Prostate gland (tissue), 2 donors: ENCODE results near the gene TACR2. TPM values are rescaled to one million over a fixed set of nuclear protein-coding genes. Genes with fewer than 3 reads are reported as not detected.
A peak's percentile ranks its signal among the peaks of the same experiment; 100 is the strongest.

Experiments used
- DNase-seq: peaks from one replicate; pipeline ENCODE4 v3.0.0-alpha.2; 2019; ENCODE audit warnings: low spot score
- H3K27ac ChIP-seq, 2 donors: fragments of 200-600 bp; sonication (generic); 2 replicates each; pipeline ENCODE4 v1.5.1; 2017 to 2019
- H3K27me3 ChIP-seq: fragments of 200-600 bp; sonication (generic); replicated peaks from 2 replicates; pipeline ENCODE4 v1.5.1; 2019; ENCODE audit not compliant: insufficient read depth
- H3K36me3 ChIP-seq, 2 donors: fragments of 200-600 bp; sonication (generic); 1 replicate in 1 of 2; 2 replicates in 1 of 2; pipeline versions ENCODE4 v1.5.1 to v1.8.1; 2017 to 2019
- H3K4me1 ChIP-seq: fragments of 200-600 bp; sonication (generic); replicated peaks from 2 replicates; pipeline ENCODE4 v1.5.1; 2019
- H3K4me3 ChIP-seq, 2 donors: fragments of 200-600 bp; sonication (generic); 2 replicates each; pipeline ENCODE4 v1.5.1; 2017 to 2019
- H3K9me3 ChIP-seq: fragments of 200-600 bp; sonication (generic); 2 replicates; pipeline ENCODE4 v1.5.1; 2017
- CTCF ChIP-seq, 4 experiments: fragments of 200-600 bp in 2 of 4; fragments of 450-650 bp in 2 of 4; sonication (generic) in 2 of 4; IDR thresholded peaks; 1 replicate in 3 of 4; 2 replicates in 1 of 4; pipeline ENCODE4 v1.5.1; 2016 to 2019; ENCODE audit warnings: antibody characterized with exemption in 4 of 4, mild to moderate bottlenecking in 2 of 4, moderate library complexity in 2 of 4
- POLR2A ChIP-seq: fragments of 450-650 bp; IDR thresholded peaks from one replicate; pipeline ENCODE4 v1.6.1; 2016; ENCODE audit warnings: antibody characterized with exemption, mild to moderate bottlenecking
- POLR2AphosphoS5 ChIP-seq: sonication (generic); formaldehyde crosslinking; IDR thresholded peaks from one replicate; pipeline ENCODE4 v1.6.1; 2017; ENCODE audit warnings: antibody characterized with exemption
- WGBS: methylation state at CpG from one replicate; pipeline ENCODE4 v1.1.5; 2018; 5-methylcytosine and 5-hydroxymethylcytosine counted together
- intact Hi-C: fragments of 100-400 bp; cut with DNase I; formaldehyde crosslinking; loops from one replicate; pipeline ENCODE4 v1.14.2; 2022
- total RNA-seq, 2 donors: library from RNA; depleted of rRNA; stranded (reverse); fragments of >200 nt; gene quantifications; one replicate each; pipeline ENCODE4 v1.1.0, GENCODE V29; 2016

TACR2 gene
- total RNA-seq, 2 donors from 2014 or later = 0.77 to 2.4 TPM

GRCh38 chr10:69414036-69415018 is 2.4 kb downstream of the TACR2 start:
- Histone ChIP-seq H3K36me3 (no peaks in the 10 kb centered on the region), H3K4me3 (no peak overlapping the region), H3K27me3 (no peaks in the 10 kb centered on the region), H3K9me3 (no peaks in the 10 kb centered on the region), H3K27ac (no peak overlapping the region), H3K4me1 (no peaks in the 10 kb centered on the region)
- TF ChIP-seq POLR2A = no peak
- TF ChIP-seq CTCF (IDR thresholded peaks at IDR 0.05) = no peak
- no peak for TF ChIP-seq POLR2AphosphoS5
- 88% methylated on average over 20 of the region's 20 CpGs for WGBS
- DNase-seq = no peak
- intact Hi-C loops = no loop called here

GRCh38 chr10:69413221-69413865 is 3.4 kb downstream of the TACR2 start:
- Histone ChIP-seq H3K27me3 (no peaks in the 10 kb centered on the region), H3K36me3 (no peaks in the 10 kb centered on the region), H3K4me1 (no peaks in the 10 kb centered on the region), H3K27ac (peak overlapping the region; percentile 7 to 34), H3K9me3 (no peaks in the 10 kb centered on the region), H3K4me3 (no peak overlapping the region)
- 7% methylated on average over 13 of the region's 13 CpGs for WGBS
- TF ChIP-seq POLR2AphosphoS5 = no peak
- TF ChIP-seq POLR2A = no peak
- TF ChIP-seq CTCF (IDR thresholded peaks at IDR 0.05) = peak in 3 of 4 experiments; percentile 44 to 58 (median 55)
- DNase-seq = peak; percentile 54
- intact Hi-C loops = no loop called here

- intact Hi-C loops = no loop called here
- Histone ChIP-seq H3K4me1 (peaks cover 3% of the 10 kb centered on the region), H3K9me3 (no peaks in the 10 kb centered on the region), H3K4me3 (no peak overlapping the region), H3K27ac (peak overlapping the region; percentile 7 to 34), H3K27me3 (no peaks in the 10 kb centered on the region), H3K36me3 (no peaks in the 10 kb centered on the region)
- 91% methylated on average over 3 of the region's 3 CpGs for WGBS
- TF ChIP-seq CTCF (IDR thresholded peaks at IDR 0.05) (no peak), POLR2A (no peak), POLR2AphosphoS5 (no peak)
- DNase-seq = no peak
Measured at GRCh38 chr10:69412232-69412790, 4.4 kb downstream of the TACR2 start.

GRCh38 chr10:69411476-69411875 is 5.2 kb downstream of the TACR2 start:
- no peak overlapping the region for H3K4me3 ChIP-seq
- no peak overlapping the region for H3K27ac ChIP-seq
- TF ChIP-seq CTCF (IDR thresholded peaks at IDR 0.05) (no peak), POLR2A (no peak), POLR2AphosphoS5 (no peak)
- intact Hi-C loops = no loop called here
- H3K9me3 ChIP-seq = no peaks in the 10 kb centered on the region
- H3K4me1 ChIP-seq = peaks cover 3% of the 10 kb centered on the region
- H3K27me3 ChIP-seq = no peaks in the 10 kb centered on the region
- no peaks in the 10 kb centered on the region for H3K36me3 ChIP-seq
- DNase-seq = no peak
- 22% methylated on average over 4 of the region's 4 CpGs for WGBS
